Mesodermal cell (in vitro differentiated cells): ENCODE data around the gene BRDT.

ENCODE experiments used
- H3K27ac ChIP-seq: 2 replicates; pipeline ENCODE4 v1.7.0; 2013; ENCODE audit warnings: mild to moderate bottlenecking, low read depth, low read length, moderate library complexity; ENCODE audit not compliant: severe bottlenecking
- H3K36me3 ChIP-seq: 2 replicates; pipeline ENCODE4 v1.7.1; 2013; ENCODE audit warnings: mild to moderate bottlenecking, low read length, moderate library complexity; ENCODE audit not compliant: control insufficient read depth, insufficient read depth
- H3K4me1 ChIP-seq: one replicate; pipeline ENCODE4 v1.7.1; 2013; ENCODE audit warnings: mild to moderate bottlenecking, low read length; ENCODE audit not compliant: insufficient read depth, control insufficient read depth, poor library complexity, severe bottlenecking
- H3K4me3 ChIP-seq: 2 replicates; pipeline ENCODE4 v1.7.0; 2013; ENCODE audit warnings: low read length, control low read depth, mild to moderate bottlenecking; ENCODE audit not compliant: insufficient read depth, poor library complexity, severe bottlenecking; ENCODE audit errors: extremely low read depth
- H3K9me3 ChIP-seq: 2 replicates; pipeline ENCODE4 v1.7.1; 2013; ENCODE audit warnings: mild to moderate bottlenecking, low read length, moderate library complexity; ENCODE audit not compliant: control insufficient read depth
- WGBS, 2 experiments: methylation state at CpG; one replicate each; pipeline ENCODE4 v1.1.5; 2013; ENCODE audit warnings: missing lambda C conversion rate in 2 of 2; ENCODE audit not compliant: insufficient coverage in 2 of 2; 5-methylcytosine and 5-hydroxymethylcytosine counted together

BRDT gene

GRCh38 chr1:92031281-92032110 is 82.3 kb downstream of the BRDT start:
- H3K4me3 ChIP-seq, result no peak overlapping the region
- H3K36me3 ChIP-seq, result no peaks in the 10 kb centered on the region
- H3K9me3 ChIP-seq, result no peaks in the 10 kb centered on the region
- peak overlapping the region; percentile 6 for H3K27ac ChIP-seq
- peaks cover 12% of the 10 kb centered on the region for H3K4me1 ChIP-seq
- WGBS, 2 experiments, result 96 to 97% methylated on average over 3 to 4 of the region's 6 CpGs

- Histone ChIP-seq H3K4me1 (no peaks in the 10 kb centered on the region), H3K27ac (no peak overlapping the region), H3K4me3 (no peak overlapping the region), H3K9me3 (no peaks in the 10 kb centered on the region), H3K36me3 (no peaks in the 10 kb centered on the region)
- 67 to 94% methylated on average over 2 to 5 of the region's 6 CpGs for WGBS, 2 experiments
Measured at GRCh38 chr1:92037400-92037799, 88.2 kb downstream of the BRDT start.

GRCh38 chr1:92038695-92039346 is 89.6 kb downstream of the BRDT start:
- WGBS, 2 experiments, result 75 to 80% methylated on average over 2 of the region's 2 CpGs
- Histone ChIP-seq H3K36me3 (no peaks in the 10 kb centered on the region), H3K4me3 (no peak overlapping the region), H3K4me1 (no peaks in the 10 kb centered on the region), H3K9me3 (no peaks in the 10 kb centered on the region), H3K27ac (no peak overlapping the region)

GRCh38 chr1:92040971-92041370 is 91.8 kb downstream of the BRDT start:
- WGBS, 2 experiments, result 71 to 80% methylated on average over 1 of the region's 1 CpG

GRCh38 chr1:92043621-92044020 is 94.4 kb downstream of the BRDT start:
- H3K36me3 ChIP-seq, result no peaks in the 10 kb centered on the region
- H3K4me1 ChIP-seq, result no peaks in the 10 kb centered on the region
- H3K4me3 ChIP-seq, result no peak overlapping the region
- H3K27ac ChIP-seq, result no peak overlapping the region
- H3K9me3 ChIP-seq, result no peaks in the 10 kb centered on the region
- 90 to 92% methylated on average over 3 of the region's 5 CpGs for WGBS, 2 experiments

More at GRCh38 chr1:92040971-92041370, 91.8 kb downstream of the BRDT start:
- Histone ChIP-seq H3K4me1 (no peaks in the 10 kb centered on the region), H3K4me3 (no peak overlapping the region), H3K36me3 (no peaks in the 10 kb centered on the region), H3K27ac (no peak overlapping the region), H3K9me3 (no peaks in the 10 kb centered on the region)

- H3K9me3 ChIP-seq, result no peaks in the 10 kb centered on the region
- no peak overlapping the region for H3K4me3 ChIP-seq
- H3K4me1 ChIP-seq, result no peaks in the 10 kb centered on the region
- H3K27ac ChIP-seq, result no peak overlapping the region
- no peaks in the 10 kb centered on the region for H3K36me3 ChIP-seq
- WGBS, 2 experiments, result no CpG with 5 or more reads among the region's 2 CpGs
Measured at GRCh38 chr1:92045766-92046495, 96.7 kb downstream of the BRDT start.

- Histone ChIP-seq H3K4me3 (no peak overlapping the region), H3K9me3 (no peaks in the 10 kb centered on the region), H3K36me3 (no peaks in the 10 kb centered on the region), H3K4me1 (no peaks in the 10 kb centered on the region), H3K27ac (no peak overlapping the region)
Measured at GRCh38 chr1:92051948-92052347, 102.7 kb downstream of the BRDT start.
